C4-2B (cell line): ENCODE measurements around the gene NPTX2.

Experiments
- ZFX ChIP-seq: fragments of 450-650 bp; IDR thresholded peaks from 2 replicates; pipeline ENCODE4 v1.6.1; 2017
- TF ChIP-seq, protein P1 (sequence below): fragments of 450-650 bp; conservative IDR thresholded peaks from 2 replicates; pipeline ENCODE4 v1.5.1; 2017; ENCODE audit warnings: mild to moderate bottlenecking

DNA sequence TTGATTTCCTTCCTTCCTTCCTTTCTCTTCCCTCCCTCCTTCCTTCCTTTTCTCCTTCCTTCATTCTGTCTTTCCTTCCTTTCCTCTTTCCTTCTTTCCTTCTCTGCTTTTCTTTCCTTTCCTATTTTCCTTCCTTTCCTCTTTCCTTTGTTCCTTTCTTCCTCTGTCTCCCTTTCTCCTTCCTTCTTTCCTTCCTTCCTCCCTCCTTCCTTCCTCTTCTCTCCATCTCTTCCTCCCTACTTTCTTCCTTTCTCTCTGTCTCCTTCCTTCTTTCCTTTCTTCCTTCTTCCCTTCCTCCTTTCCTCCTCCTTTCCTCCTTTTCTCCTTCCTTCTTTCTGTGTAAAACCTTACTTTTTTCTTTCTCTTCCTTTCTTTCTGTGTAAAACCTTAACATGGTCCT, 32.3 kb upstream of the NPTX2 start:
- TF ChIP-seq, protein P1, sequence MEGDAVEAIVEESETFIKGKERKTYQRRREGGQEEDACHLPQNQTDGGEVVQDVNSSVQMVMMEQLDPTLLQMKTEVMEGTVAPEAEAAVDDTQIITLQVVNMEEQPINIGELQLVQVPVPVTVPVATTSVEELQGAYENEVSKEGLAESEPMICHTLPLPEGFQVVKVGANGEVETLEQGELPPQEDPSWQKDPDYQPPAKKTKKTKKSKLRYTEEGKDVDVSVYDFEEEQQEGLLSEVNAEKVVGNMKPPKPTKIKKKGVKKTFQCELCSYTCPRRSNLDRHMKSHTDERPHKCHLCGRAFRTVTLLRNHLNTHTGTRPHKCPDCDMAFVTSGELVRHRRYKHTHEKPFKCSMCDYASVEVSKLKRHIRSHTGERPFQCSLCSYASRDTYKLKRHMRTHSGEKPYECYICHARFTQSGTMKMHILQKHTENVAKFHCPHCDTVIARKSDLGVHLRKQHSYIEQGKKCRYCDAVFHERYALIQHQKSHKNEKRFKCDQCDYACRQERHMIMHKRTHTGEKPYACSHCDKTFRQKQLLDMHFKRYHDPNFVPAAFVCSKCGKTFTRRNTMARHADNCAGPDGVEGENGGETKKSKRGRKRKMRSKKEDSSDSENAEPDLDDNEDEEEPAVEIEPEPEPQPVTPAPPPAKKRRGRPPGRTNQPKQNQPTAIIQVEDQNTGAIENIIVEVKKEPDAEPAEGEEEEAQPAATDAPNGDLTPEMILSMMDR, result no peak
- TF ChIP-seq ZFX, result no peak
